CD4-positive, CD25-positive, alpha-beta regulatory T cell (primary cell): Measurements from ENCODE around the gene SNAP29. TPM values are rescaled to one million over a fixed set of nuclear protein-coding genes. Genes with fewer than 3 reads are reported as not detected.
"Not testable (repeated sequence)": the region's sequence is repeated elsewhere in the genome, so short reads cannot be mapped to it uniquely, and the experiment has no call there.

ENCODE experiments used
- ATAC-seq, 2 donors: fragments of 150-1000 bp; cut with Tn5 transposase; one replicate each; pipeline ENCODE4 v1.10.0; 2021; ENCODE audit warnings: low read depth in 2 of 2, moderate number of reproducible peaks in 2 of 2, moderate library complexity in 1 of 2
- DNase-seq, 3 donors: peaks; one replicate each; pipeline versions ENCODE4 v3.0.0 to v3.0.0-alpha.2; 2012 to 2022; ENCODE audit warnings: mixed read lengths in 1 of 3
- H3K27ac ChIP-seq: one replicate; pipeline ENCODE4 v1.7.0; 2013; ENCODE audit warnings: mild to moderate bottlenecking, low read length; ENCODE audit not compliant: insufficient read depth, poor library complexity, severe bottlenecking
- H3K27me3 ChIP-seq: one replicate; pipeline ENCODE4 v1.7.0; 2013; ENCODE audit warnings: low read length; ENCODE audit not compliant: control insufficient read depth, insufficient read depth
- H3K36me3 ChIP-seq: one replicate; pipeline ENCODE4 v1.7.0; 2013; ENCODE audit warnings: mild to moderate bottlenecking, low read length, moderate library complexity; ENCODE audit not compliant: control insufficient read depth, insufficient read depth
- H3K4me1 ChIP-seq: 2 replicates; pipeline ENCODE4 v1.7.0; 2013; ENCODE audit warnings: mild to moderate bottlenecking, low read length; ENCODE audit not compliant: insufficient read depth, control insufficient read depth, poor library complexity, severe bottlenecking
- H3K4me3 ChIP-seq: one replicate; pipeline ENCODE4 v1.7.0; 2013; ENCODE audit warnings: low read depth, mild to moderate bottlenecking, low read length, moderate library complexity
- H3K9me3 ChIP-seq, 2 experiments: 1 replicate in 1 of 2; 2 replicates in 1 of 2; pipeline ENCODE4 v1.7.0; 2013; ENCODE audit warnings: low read length in 2 of 2, mild to moderate bottlenecking in 1 of 2, moderate library complexity in 1 of 2; ENCODE audit not compliant: control insufficient read depth in 2 of 2
- H3K27ac Mint-ChIP-seq, 3 donors: one replicate each; pipeline ENCODE4 v1.8.0; 2020 to 2022; ENCODE audit warnings: mild to moderate bottlenecking in 3 of 3, mixed read lengths in 3 of 3, moderate library complexity in 2 of 3
- H3K27me3 Mint-ChIP-seq: one replicate; pipeline ENCODE4 v1.8.0; 2022; ENCODE audit warnings: mild to moderate bottlenecking, mixed read lengths
- H3K36me3 Mint-ChIP-seq: one replicate; pipeline ENCODE4 v1.8.0; 2020; ENCODE audit warnings: mixed read lengths
- H3K4me1 Mint-ChIP-seq, 4 donors: one replicate each; pipeline ENCODE4 v1.8.0; 2020 to 2022; ENCODE audit warnings: mixed read lengths in 4 of 4, mild to moderate bottlenecking in 1 of 4
- H3K4me3 Mint-ChIP-seq, 4 donors: one replicate each; pipeline ENCODE4 v1.8.0; 2020 to 2022; ENCODE audit warnings: mild to moderate bottlenecking in 4 of 4, mixed read lengths in 4 of 4, moderate library complexity in 3 of 4
- H3K9me3 Mint-ChIP-seq, 7 donors: one replicate each; pipeline ENCODE4 v1.8.0; 2020 to 2022; ENCODE audit warnings: mixed read lengths in 7 of 7, mild to moderate bottlenecking in 3 of 7, moderate library complexity in 2 of 7
- polyA plus RNA-seq, 4 donors: library from polyadenylated mRNA; unstranded; fragments of 300-500 nt; fragmentation: Illumina TruSeq; gene quantifications; one replicate each; pipeline ENCODE4 v1.2.3, GENCODE V29; 2021
- total RNA-seq: library from RNA; stranded (reverse); gene quantifications from one replicate; pipeline ENCODE4 v1.2.3, GENCODE V29; 2022

Gene SNAP29
- total and polyA plus RNA-seq, 5 donors from 2014 or later = 20.1 to 34.0 (median 23.1) TPM

- Mint-ChIP-seq H3K27me3 (no peaks in the 10 kb centered on the region), H3K4me3 (peak overlapping the region; percentile 85 to 98 (median 97)), H3K36me3 (peaks cover 15% of the 10 kb centered on the region), H3K4me1 (peaks cover 18 to 73% (median 48%) of the 10 kb centered on the region in 4 donors), H3K9me3 (no peaks in the 10 kb centered on the region), H3K27ac (peak overlapping the region in 2 of 3 donors; percentile 79 to 95)
- no peaks in the 10 kb centered on the region for H3K9me3 ChIP-seq
- H3K36me3 ChIP-seq = peaks cover 3% of the 10 kb centered on the region
- H3K27ac ChIP-seq = no peak overlapping the region
- ATAC-seq (no peak), DNase-seq (no peak)
- H3K27me3 ChIP-seq = no peaks in the 10 kb centered on the region
- peaks cover 52% of the 10 kb centered on the region for H3K4me1 ChIP-seq
- peak overlapping the region; percentile 99 for H3K4me3 ChIP-seq
Measured at GRCh38 chr22:20920881-20921203, 62.0 kb downstream of the SNAP29 start.

- no peak for ATAC-seq
- peaks cover 54% of the 10 kb centered on the region for H3K4me1 ChIP-seq
- peak overlapping the region; percentile 14 for H3K27ac ChIP-seq
- H3K9me3 Mint-ChIP-seq = no peaks in the 10 kb centered on the region
- H3K4me3 ChIP-seq = peak overlapping the region; percentile 32
- DNase-seq = no peak
- peak overlapping the region in 2 of 3 donors; percentile 3 to 60 for H3K27ac Mint-ChIP-seq
- H3K27me3 Mint-ChIP-seq = no peaks in the 10 kb centered on the region
- H3K27me3 ChIP-seq = no peaks in the 10 kb centered on the region
- H3K36me3 Mint-ChIP-seq = peaks cover 22% of the 10 kb centered on the region
- H3K4me3 Mint-ChIP-seq = peak overlapping the region; percentile 66 to 84 (median 80)
- peaks cover 6% of the 10 kb centered on the region for H3K36me3 ChIP-seq
- H3K9me3 ChIP-seq = no peaks in the 10 kb centered on the region
- H3K4me1 Mint-ChIP-seq = peaks cover 27 to 72% (median 51%) of the 10 kb centered on the region in 4 donors
Measured at GRCh38 chr22:20922141-20922751, 63.4 kb downstream of the SNAP29 start.

DNA sequence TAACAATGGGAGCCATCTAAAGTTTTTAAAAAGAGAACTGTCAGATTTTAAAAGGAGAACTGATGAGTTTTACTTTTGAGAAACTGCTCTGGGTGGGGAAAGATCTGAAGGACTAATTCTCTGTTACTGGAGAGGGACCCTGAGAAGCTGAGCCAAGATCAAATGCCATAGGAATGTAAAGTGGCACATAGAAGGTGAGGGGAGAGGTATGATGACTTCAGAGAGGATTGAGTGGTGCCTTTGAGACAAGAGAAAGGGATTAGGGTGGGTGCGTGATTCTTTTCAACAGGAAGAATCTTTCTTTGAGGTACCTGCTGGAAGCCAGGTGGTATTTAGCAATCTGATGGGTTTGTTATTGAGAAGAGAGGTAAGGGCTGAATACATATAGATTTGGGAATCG lies 67.4 kb downstream of the SNAP29 start:
- H3K4me1 Mint-ChIP-seq = peaks cover 29 to 85% (median 50%) of the 10 kb centered on the region in 4 donors
- ATAC-seq (no peak), DNase-seq (no peak)
- Histone ChIP-seq H3K27ac (no peak overlapping the region), H3K9me3 (no peaks in the 10 kb centered on the region), H3K4me1 (peaks cover 47% of the 10 kb centered on the region), H3K4me3 (no peak overlapping the region), H3K27me3 (no peaks in the 10 kb centered on the region), H3K36me3 (peaks cover 6% of the 10 kb centered on the region)
- no peaks in the 10 kb centered on the region for H3K27me3 Mint-ChIP-seq
- H3K27ac Mint-ChIP-seq = peak overlapping the region; percentile 53 to 69 (median 55)
- H3K9me3 Mint-ChIP-seq = no peaks in the 10 kb centered on the region
- H3K4me3 Mint-ChIP-seq = peak overlapping the region; percentile 16 to 74 (median 28)
- peaks cover 25% of the 10 kb centered on the region for H3K36me3 Mint-ChIP-seq

GRCh38 chr22:20927940-20928572 lies 69.2 kb downstream of the SNAP29 start:
- H3K4me3 Mint-ChIP-seq = peak overlapping the region in 1 of 4 donors; percentile 29
- DNase-seq = no peak
- peaks cover 25 to 85% (median 50%) of the 10 kb centered on the region in 4 donors for H3K4me1 Mint-ChIP-seq

GRCh38 chr22:20928573-20928967 lies 69.8 kb downstream of the SNAP29 start:
- Mint-ChIP-seq H3K4me1 (peaks cover 25 to 83% (median 50%) of the 10 kb centered on the region in 4 donors), H3K9me3 (no peaks in the 10 kb centered on the region), H3K4me3 (peak overlapping the region in 2 of 4 donors; percentile 29 to 35)

More at GRCh38 chr22:20927940-20928572, 69.2 kb downstream of the SNAP29 start:
- Histone ChIP-seq H3K9me3 (no peaks in the 10 kb centered on the region), H3K4me1 (peaks cover 34% of the 10 kb centered on the region), H3K27me3 (no peaks in the 10 kb centered on the region), H3K27ac (no peak overlapping the region), H3K36me3 (peaks cover 6% of the 10 kb centered on the region), H3K4me3 (no peak overlapping the region)
- peaks cover 20% of the 10 kb centered on the region for H3K36me3 Mint-ChIP-seq
- no peak for ATAC-seq
- no peaks in the 10 kb centered on the region for H3K27me3 Mint-ChIP-seq
- H3K9me3 Mint-ChIP-seq = no peaks in the 10 kb centered on the region
- H3K27ac Mint-ChIP-seq = peak overlapping the region in 1 of 3 donors; percentile 17

GRCh38 chr22:20930004-20930403 lies 71.2 kb downstream of the SNAP29 start:
- Histone ChIP-seq H3K4me1 (peaks cover 32% of the 10 kb centered on the region), H3K9me3 (no peaks in the 10 kb centered on the region), H3K4me3 (no peak overlapping the region), H3K27me3 (no peaks in the 10 kb centered on the region), H3K27ac (no peak overlapping the region), H3K36me3 (peaks cover 15% of the 10 kb centered on the region)
- Mint-ChIP-seq H3K36me3 (peaks cover 27% of the 10 kb centered on the region), H3K4me3 (peak overlapping the region in 3 of 4 donors; percentile 18 to 51 (median 23)), H3K9me3 (no peaks in the 10 kb centered on the region), H3K4me1 (peaks cover 33 to 83% (median 54%) of the 10 kb centered on the region in 4 donors), H3K27me3 (no peaks in the 10 kb centered on the region), H3K27ac (peak overlapping the region in 1 of 3 donors; percentile 15)
- DNase-seq (no peak), ATAC-seq (no peak)

More at GRCh38 chr22:20928573-20928967, 69.8 kb downstream of the SNAP29 start:
- no peak for DNase-seq
- ATAC-seq = no peak
- Histone ChIP-seq H3K27me3 (no peaks in the 10 kb centered on the region), H3K36me3 (peaks cover 6% of the 10 kb centered on the region), H3K9me3 (no peaks in the 10 kb centered on the region), H3K4me3 (no peak overlapping the region), H3K27ac (no peak overlapping the region), H3K4me1 (peaks cover 37% of the 10 kb centered on the region)
- Mint-ChIP-seq H3K27ac (peak overlapping the region in 1 of 3 donors; percentile 17), H3K36me3 (peaks cover 20% of the 10 kb centered on the region), H3K27me3 (no peaks in the 10 kb centered on the region)

DNA sequence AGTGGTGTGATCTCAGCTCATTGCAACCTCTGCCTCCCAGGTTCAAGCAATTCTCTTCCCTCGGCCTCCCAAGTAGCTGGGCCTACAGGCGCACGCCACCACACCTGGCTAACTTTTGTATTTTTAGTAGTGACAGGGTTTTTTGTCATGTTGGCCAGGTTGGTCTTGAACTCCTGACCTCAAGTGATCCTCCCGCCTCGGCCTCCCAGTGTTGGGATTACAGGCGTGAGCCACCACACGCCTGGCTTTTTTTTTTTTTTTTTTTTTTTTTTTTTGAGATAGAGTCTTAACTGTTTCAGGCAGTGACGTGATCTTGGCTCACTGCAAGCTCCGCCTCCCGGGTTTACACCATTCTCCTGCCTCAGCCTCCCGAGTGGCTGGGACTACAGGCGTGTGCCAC lies 71.6 kb downstream of the SNAP29 start:
- Histone ChIP-seq H3K4me1 (peaks cover 28% of the 10 kb centered on the region), H3K36me3 (peaks cover 19% of the 10 kb centered on the region)
- H3K27me3 Mint-ChIP-seq, H3K9me3 Mint-ChIP-seq, DNase-seq, H3K4me3 ChIP-seq, H3K27me3 ChIP-seq, ATAC-seq, H3K9me3 ChIP-seq, H3K27ac ChIP-seq: not testable (repeated sequence)
- peaks cover 30% of the 10 kb centered on the region for H3K36me3 Mint-ChIP-seq
- peaks cover 30 to 83% (median 53%) of the 10 kb centered on the region in 4 donors for H3K4me1 Mint-ChIP-seq
- peak overlapping the region in 1 of 4 donors; percentile 28 for H3K4me3 Mint-ChIP-seq
- peak overlapping the region in 1 of 3 donors; percentile 15 for H3K27ac Mint-ChIP-seq
